GM18507 (cell line): ENCODE results near the gene DDX1.
"Not testable (repeated sequence)": the region's sequence is repeated elsewhere in the genome, so short reads cannot be mapped to it uniquely, and the experiment has no call there.

Experiments used
- DNase-seq: peaks from one replicate; pipeline ENCODE4 v3.0.0; 2011; ENCODE audit warnings: low read depth; ENCODE audit not compliant: insufficient read length; ENCODE audit errors: extremely low spot score
- FAIRE-seq: peaks from 2 replicates; lab custom pipeline; 2011; peaks lifted over from hg19 to GRCh38; lab: Jason Lieb, UNC

The DDX1 gene

DNA sequence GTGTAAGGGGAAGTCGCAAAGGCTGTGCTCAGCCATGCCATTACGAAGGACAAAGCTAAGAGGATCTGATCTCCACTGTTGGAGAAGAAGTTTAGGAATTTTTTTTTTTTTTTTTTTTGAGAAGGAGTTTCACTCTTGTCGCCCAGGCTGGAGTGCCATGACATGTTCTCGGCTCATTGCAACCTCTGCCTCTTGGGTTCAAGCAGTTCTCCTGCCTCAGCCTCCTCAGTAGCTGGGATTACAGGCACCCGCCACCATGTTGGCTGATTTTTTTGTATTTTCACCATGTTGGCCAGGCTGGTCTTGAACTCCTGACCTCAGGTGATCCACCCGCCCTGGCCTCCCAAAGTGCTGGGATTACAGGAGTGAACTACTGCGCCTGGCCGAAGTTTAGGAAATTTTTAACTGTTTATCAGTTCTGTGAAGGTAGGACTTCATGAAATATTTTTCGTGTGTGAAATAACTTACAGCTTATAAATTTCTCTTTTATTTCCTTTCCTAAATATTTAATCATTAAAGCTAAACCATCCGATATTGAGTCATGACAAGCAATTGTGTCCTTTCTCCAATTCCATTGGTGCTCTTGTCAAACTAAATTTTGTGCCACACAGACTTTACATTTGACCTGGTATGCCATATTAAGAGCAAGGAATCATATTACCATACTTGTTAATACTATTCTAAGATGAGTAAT, 22.2 kb downstream of the DDX1 start:
- no peak for DNase-seq
- FAIRE-seq, result no peak

DNA sequence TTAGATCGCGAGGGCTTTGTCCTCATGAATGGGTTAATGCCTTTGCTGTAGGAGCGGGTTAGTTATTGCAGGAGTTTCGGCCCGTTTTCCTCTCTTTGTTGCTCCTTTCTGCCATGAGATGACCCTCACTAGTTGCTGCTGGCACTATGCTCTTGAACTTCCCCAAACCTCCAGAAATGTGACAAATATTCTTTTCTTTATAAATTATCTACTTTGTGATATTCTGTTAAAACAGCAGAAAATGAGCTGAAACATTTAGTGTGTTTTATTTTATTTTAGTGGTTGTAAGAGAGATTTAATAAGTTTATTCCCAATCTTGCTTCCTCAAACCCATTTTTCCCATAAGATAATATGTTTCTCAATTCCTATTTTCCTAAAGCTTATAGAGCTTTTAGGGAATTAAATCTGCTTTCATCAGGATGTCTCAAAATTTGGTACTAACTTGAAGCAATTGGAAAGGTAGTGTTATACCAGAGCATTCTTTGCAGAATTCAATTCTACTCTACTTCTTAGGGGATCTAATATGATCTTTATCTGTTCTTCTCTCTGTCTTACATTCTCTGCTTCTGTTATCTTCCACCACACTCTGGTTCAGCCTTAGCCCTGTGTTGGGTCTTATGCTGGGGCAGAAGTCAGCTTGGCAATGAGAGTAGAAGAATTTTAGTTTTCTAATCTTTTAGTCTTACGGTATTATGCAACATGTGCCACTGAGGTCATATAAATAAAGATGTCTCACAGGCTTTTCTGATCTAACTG, 23.1 kb downstream of the DDX1 start:
- FAIRE-seq (no peak), DNase-seq (no peak)

DNA sequence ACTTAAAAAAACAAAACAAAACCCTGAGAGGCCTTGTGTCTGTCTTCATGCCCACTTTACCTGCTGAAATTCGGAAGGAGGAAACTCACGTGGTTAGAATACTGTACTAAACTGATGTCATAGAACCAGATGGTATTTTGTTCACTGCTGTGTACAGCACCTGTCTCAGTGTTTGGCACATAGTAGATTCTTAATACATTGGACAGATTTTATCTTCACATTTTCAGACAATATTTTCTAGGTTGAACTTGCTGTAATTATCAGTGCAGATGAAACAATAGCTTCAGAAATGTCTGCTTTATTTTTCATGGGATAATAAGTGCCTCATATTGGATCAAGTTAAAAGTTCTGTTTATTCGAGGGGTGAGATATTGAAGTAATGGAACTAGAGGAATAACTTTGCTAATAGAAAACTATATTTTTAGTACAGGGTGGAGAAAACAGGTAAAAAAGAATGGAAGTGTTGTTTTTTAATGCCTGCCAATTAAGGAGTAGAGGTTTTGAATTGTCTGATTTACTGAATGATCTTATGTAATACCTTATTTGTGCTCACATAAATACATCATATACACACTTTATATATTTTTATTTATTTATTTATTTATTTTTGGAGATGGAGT, 23.7 kb downstream of the DDX1 start:
- FAIRE-seq (no peak), DNase-seq (no peak)

DNA sequence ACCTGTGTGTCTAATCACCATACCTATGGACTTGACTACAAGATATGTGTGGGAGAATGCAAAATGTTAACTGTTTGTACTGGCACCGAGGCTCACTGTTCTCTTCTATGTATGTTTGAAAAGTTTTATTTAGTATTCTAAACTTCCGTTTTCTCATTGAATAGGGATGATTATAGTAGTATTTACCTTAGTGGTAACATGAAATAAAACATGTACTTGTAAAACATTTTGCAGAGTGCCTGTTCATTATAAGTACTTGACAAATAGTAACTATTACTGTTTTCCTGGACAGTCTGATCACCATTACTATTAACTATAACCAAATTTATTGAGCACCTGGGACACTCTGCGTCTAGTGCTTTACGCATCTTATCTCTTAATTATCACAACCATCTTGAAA, 24.8 kb downstream of the DDX1 start:
- FAIRE-seq (peak; percentile 24), DNase-seq (no peak)

DNA sequence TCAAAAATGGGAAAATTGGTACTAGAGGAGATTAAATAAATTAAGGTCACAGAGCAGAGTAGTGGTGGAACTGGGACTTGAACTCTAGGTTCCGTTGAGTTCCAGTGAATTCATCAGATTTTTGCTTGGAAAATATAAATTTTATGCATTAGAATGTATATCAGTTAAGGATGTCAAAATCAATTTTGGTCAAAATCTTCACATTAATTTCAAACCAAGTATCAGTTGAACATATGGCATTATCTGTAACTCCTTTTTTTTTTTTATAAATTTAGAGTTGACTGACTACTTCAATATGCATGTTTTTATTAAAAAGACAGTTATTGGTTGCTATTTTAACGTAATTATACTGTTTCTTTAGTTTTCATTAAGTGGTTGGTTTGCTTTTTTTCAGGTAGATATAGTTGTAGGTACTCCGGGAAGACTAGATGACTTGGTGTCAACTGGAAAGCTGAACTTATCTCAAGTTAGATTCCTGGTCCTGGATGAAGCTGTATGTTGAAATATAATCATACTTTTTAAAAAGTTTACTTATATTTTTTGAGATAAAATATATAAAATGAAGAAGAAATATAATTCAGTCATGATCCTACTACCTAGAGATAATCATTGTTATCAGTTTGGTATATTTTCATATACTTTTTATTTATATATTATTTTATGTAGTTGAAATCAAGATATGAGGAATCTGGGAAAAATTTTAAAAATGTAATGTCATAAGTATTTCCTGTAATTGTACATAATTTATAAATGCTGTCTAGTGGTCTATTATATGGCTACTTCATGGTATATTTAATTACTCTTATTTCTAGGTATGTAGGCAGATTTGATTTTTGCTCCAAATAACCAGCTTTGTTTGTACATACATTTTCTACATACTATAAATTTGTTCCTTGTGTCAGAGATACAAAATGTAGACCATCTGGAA, 25.4 kb downstream of the DDX1 start:
- FAIRE-seq (no peak), DNase-seq (no peak)

DNA sequence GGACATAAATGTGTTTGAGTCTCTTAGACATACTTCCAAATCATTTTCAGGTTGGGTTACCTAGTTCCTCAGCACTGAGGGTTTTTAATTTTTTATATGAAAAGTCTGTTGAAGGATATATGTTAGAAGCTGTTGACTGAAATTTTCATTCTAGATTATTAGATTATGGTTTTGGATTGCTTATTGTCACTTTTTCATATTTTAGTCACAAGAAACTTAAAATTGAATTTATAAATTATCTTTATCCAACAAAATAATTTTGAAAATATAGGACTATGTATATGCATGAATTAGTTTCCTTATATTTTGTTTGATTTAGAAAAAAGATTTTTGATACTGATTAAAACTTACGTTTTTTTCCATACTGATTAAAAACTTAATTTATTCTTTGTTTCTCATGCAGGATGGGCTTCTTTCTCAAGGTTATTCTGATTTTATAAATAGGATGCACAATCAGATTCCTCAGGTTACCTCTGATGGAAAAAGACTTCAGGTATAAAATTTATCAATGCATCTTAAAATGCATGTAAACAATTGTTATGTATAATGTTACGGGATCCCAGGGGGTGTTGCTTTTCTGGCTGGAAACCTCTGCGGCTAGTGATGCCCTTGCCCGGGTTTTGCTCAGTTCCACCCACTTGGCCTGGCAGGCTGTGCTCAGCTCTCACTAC, 26.2 kb downstream of the DDX1 start:
- no peak for DNase-seq
- FAIRE-seq, result no peak

DNA sequence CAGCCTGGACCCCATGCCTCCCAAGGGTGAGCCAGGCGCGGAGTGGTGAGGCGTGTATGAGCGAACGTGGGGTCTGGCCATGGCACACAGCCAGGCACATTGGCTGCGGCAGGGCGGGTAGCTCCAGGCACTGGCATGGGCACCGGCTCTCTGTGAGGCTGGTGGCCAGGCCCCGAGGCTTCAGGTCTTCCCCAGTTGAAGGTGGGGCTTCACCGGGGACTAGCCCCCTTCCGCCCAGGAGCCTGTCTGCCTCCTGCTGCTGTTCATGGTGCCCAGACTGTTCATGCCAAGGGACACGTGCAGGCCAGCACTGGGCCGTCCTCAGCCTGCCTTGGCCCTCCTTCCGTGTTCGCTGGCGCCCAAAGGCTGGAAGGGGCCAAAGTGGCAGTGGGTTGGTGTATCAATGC, 26.8 kb downstream of the DDX1 start:
- FAIRE-seq (no peak), DNase-seq (no peak)

DNA sequence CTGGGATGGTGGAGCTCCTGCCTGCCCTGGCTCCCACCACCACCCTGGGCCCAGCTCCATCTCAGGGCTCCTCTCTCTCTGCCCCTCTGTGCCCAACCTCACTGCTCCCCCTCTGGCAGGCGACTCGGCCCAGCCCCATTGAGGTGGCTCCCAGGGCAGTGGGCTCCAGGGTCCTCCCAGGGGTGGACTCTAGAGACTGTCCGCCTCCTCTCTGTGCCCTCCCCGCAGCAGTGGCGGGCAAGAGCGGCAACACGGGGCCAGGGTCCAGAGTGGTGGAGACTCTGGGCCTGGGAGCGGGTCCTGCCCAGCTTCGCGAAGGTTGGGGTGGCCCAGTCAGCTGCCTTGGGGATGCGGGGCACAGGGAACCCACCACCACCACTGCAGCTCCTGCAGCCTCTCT, 27.4 kb downstream of the DDX1 start:
- DNase-seq, result no peak
- no peak for FAIRE-seq

DNA sequence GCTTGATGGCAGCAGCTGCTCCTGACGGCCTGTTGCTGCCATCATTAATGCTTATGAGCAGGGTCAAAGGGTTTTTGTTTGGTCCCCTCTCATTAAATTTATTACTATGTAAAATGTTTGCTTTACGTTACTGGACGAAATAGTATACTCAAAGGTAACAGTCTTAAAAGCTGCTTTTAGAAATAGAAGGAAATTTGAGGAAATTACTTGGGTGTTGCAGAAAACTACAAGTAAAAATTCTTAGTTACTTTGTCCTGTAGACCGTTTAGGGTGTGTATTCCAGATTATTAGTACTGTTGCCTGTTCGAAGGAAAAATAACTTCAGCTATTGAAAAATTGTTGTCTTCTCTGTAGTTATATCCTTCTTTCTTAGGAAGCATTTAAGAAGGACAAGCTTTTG, 27.8 kb downstream of the DDX1 start:
- FAIRE-seq (no peak), DNase-seq (no peak)

DNA sequence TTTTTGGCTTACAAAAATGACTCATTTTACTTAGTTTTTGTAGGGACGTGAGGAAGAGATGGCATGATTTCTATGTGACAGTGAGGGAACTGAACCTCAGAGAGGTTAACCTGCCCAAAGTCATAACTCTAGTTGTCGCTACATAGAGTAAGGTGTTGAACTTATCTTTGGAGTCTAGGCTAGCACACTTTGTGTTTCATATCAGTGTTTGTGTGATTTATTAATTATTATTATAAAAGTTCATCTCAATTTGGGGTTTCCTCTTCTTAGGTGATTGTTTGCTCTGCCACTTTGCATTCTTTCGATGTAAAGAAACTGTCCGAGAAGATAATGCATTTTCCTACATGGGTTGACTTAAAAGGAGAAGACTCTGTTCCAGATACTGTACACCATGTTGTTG, 28.3 kb downstream of the DDX1 start:
- FAIRE-seq (no peak), DNase-seq (no peak)

DNA sequence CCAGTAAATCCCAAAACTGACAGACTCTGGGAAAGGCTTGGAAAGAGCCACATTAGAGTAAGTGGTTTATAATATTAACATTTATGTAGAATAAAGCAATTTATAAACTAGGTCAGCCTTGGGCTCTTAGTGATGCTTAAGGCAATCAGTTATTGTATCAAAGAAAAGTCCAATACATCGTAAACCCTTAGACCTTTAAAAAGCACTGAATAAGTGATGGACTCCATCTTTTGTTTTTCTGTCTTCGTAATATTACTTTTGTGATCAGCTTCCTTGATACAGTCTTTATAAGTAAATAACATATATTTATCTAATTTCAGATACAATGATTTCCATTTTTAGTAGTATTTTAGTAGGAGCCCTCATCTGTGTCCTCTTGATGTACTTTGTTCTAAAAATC, 28.7 kb downstream of the DDX1 start:
- DNase-seq, result no peak
- FAIRE-seq, result no peak

DNA sequence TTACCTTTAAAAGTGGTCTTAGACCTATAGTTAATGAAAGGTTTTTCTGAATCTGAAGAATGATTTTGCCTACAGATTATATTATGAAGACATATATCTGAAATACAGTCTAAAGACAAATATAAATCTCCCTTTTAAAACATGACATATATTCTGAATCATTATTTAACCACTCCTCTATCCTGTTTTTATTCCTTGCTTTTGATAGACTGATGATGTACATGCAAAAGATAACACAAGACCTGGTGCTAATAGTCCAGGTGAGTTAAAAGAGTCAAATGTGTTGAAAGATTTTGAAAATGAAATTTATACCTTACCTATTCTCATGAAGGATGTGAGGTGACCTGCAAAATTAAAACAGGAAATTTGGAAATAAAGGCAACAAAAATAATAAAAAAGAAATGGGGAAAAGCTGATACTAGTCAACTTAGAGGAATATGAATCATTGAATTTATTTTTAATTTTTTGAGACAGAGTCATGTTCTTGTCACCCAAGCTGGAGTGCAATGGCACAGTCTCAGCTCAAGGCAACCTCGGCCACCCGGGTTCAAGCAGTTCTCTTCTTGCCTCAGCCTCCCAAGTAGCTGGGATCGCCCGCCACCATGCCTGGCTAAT, 29.3 kb downstream of the DDX1 start:
- no peak for DNase-seq
- FAIRE-seq, result no peak

DNA sequence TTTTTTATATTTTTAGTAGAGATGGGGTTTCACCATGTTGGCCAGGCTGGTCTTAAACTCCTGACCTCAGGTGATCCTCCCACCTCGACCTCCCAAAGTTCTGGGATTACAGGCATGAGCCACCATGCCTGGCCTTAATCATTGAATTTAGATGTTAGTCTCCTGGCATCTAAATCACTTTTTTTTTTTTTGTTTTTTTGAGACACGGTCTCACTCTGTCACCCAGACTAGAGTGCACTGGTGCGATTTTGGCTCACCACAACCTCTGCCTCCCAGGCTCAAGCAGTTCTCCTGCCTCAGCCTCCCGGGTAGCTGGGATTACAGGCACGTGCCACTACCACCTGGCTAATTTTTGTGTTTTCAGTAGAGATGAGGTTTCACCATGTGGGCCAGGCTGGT, 29.8 kb downstream of the DDX1 start:
- not testable (repeated sequence) for FAIRE-seq, DNase-seq

DNA sequence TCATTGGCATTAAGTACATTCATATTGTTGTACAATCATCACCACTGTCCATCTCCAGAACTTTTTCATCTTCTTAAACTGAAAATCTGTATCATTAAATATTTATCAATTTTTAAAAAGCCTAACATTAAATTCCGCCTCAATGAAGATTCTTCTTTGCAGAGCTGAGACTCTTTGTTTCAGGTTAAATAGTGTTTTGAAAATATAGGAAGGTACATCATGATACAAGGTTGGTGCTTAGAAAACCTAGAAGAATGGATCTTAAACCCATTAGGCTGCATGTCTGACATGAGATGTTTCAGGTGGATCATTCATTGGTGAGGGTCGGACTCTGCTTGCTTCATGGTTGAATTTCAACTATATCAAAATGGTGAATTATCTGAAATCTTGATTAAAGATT, 30.5 kb downstream of the DDX1 start:
- no peak for FAIRE-seq

DNA sequence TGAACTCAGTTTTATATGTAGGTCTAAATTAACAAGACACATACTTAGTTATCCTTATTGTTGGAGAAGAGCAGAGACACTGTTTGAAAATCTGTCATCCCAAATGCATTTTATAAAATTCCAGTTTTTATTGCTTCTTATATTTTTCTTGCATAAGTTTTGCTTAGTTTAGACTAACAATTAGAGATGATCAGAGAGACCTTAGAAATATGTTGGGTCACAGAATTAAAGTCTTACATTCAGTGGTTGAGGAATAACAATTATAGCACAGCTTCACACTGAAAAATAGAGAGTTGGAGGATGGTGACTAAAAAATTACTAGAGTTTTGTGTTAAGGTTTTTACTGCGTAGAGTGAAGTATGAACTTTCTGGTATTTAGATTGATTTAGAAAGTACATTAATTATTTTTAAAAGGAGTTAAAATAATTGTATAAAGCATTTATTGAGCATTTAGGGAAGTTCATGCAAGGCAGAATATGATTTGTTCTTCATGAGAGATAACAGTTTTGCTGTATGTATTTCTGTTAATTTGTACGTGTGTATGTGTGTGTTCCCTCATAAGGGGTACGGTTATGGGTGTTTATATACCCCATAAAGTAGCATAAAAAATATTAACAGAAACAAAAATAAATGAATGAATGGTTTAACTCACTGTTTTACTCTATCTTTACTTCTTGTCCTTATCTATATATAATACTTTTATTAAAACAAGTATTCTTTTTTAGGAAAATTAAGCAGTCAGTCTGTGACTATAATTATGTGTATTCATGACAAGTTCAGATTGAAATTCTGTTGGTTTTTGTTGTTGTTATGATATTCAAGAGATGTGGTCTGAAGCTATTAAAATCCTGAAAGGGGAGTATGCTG, 31.2 kb downstream of the DDX1 start:
- FAIRE-seq (no peak), DNase-seq (no peak)

More for the DNA sequence above, 30.5 kb downstream of the DDX1 start:
- no peak for DNase-seq

DNA sequence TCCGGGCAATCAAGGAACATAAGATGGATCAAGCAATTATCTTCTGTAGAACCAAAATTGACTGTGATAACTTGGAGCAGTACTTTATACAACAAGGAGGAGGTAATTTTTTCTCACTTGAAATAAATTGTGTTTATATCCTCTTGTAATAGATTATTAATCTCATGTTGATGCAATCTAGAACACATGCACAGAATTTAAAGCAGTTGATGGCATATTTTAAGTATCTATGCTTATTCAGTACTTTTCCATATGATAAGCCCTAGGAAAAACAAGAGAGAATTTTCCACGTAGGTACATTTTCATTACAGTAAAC, 31.8 kb downstream of the DDX1 start:
- FAIRE-seq, result no peak
- DNase-seq, result no peak

DNA sequence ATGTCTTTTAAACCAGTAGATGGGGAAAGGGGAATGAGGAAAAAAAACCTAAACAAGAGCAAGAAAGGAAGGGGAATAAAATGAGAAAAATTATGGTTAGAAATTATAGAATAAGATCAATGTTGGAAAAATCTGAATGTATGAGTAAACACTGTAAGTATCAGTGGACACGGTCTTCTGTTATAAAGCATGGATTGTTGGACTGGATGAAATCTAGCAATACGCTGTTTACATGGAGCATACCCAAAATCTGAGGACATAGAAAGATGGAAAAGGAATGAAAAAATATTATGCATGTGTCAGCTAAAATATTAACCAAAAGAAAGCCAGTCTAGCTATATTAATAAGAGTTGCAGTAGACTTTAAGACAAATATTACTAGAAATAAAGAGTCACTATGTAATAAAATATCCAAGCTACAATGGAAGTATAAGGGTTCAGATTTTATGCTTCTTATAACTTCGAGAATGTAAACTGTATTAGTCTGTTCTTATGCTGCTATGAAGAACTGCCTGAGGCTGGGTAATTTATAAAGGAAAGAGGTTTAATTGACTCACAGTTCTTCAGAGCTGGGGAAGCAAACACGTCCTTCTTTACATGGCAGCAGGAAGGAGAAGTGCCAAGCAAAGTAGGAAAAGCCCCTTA, 32.4 kb downstream of the DDX1 start:
- no peak for DNase-seq
- no peak for FAIRE-seq

DNA sequence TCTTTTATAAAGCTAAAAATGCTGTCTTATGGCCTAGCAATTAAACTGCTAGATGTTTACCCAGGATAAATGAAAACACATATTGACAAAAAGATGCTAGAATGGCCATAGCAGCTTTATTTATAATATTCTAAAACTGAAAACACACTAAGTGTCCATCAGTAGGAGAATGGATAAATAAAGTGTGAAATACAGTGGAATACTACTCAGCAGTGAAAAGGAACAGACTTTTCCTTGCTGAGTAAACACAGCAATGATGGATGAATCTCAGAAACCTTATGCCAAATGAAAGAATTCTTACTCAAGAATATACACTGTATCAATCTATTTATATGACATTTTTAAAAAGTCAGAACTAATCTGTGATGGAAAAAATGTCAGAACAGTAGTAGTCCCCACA, 33.2 kb downstream of the DDX1 start:
- no peak for DNase-seq
- no peak for FAIRE-seq
